Upper lobe of right lung (tissue), 1 donor: ENCODE measurements around the gene DDI1. TPM values are rescaled to one million over a fixed set of nuclear protein-coding genes. Genes with fewer than 3 reads are reported as not detected.

Experiments used
- ATAC-seq: fragments of 200-7000 bp; cut with Tn5 transposase; one replicate; pipeline ENCODE4 v1.9.1; 2020; ENCODE audit warnings: mild to moderate bottlenecking, moderate library complexity
- DNase-seq: peaks from one replicate; pipeline ENCODE4 v3.0.0-alpha.2; 2020
- H3K27ac ChIP-seq: fragments of 200-600 bp; one replicate; pipeline ENCODE4 v1.8.0; 2022
- H3K27me3 ChIP-seq: fragments of 200-600 bp; one replicate; pipeline ENCODE4 v1.8.0; 2022; ENCODE audit warnings: mild to moderate bottlenecking
- H3K36me3 ChIP-seq: fragments of 200-600 bp; one replicate; pipeline ENCODE4 v1.8.0; 2022
- H3K4me1 ChIP-seq: fragments of 200-600 bp; one replicate; pipeline ENCODE4 v1.8.0; 2022
- H3K4me3 ChIP-seq: fragments of 200-600 bp; one replicate; pipeline ENCODE4 v1.8.0; 2022; ENCODE audit warnings: mild to moderate bottlenecking
- H3K9me3 ChIP-seq: fragments of 200-600 bp; one replicate; pipeline ENCODE4 v1.8.0; 2022
- intact Hi-C: fragments of 100-400 bp; cut with DNase I; formaldehyde crosslinking; loops from one replicate; pipeline ENCODE4 v1.11.0; 2022
- total RNA-seq: library from RNA; stranded (reverse); fragmentation: NEBNext Ultra II Directional; extraction: Animal tissue kit (Norgen Biotek cat#: 25700); gene quantifications from one replicate; pipeline ENCODE4 v1.2.1, GENCODE V29; 2021
- TF ChIP-seq, protein P1 (sequence below): fragments of 200-600 bp; IDR thresholded peaks from one replicate; pipeline ENCODE4 v1.8.0; 2022; ENCODE audit warnings: antibody characterized with exemption
- donor health status: DM: no; HTN: yes; CAD: no; lungs with severe emphysema.

Gene DDI1
- total RNA-seq, 1 donor from 2014 or later: not detected

DNA sequence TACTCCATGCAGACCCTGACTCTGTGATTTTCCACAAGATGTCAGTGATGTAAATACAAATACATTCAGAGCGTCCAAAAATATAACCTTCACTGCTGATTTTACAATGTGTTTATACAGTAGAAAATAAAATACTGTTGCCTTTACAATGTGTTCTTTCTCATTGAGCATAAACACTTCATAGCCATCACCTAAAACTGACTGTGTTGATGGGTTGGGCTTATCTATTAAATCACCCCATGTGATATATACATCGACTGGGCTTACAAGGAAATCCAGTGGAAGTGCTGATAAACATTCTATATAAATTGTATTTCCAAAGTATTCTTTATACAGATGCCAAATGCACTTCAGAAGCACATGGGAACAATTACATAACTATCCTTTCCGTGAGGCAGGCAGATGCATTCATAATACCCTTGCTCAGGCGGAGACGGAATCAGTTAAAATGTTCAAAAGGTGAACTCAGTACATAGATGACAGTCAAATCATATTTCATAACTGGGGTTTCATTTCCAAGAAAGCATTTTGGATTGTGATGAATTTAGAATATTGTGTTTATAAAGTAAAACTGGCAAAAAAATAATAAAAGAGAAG lies 27.7 kb downstream of the DDI1 start:
- no peak for ATAC-seq
- Histone ChIP-seq H3K9me3 (no peaks in the 10 kb centered on the region), H3K27ac (no peak overlapping the region), H3K4me1 (no peaks in the 10 kb centered on the region), H3K27me3 (no peaks in the 10 kb centered on the region), H3K36me3 (no peaks in the 10 kb centered on the region), H3K4me3 (no peak overlapping the region)
- intact Hi-C loops: no loop called here
- TF ChIP-seq, protein P1, sequence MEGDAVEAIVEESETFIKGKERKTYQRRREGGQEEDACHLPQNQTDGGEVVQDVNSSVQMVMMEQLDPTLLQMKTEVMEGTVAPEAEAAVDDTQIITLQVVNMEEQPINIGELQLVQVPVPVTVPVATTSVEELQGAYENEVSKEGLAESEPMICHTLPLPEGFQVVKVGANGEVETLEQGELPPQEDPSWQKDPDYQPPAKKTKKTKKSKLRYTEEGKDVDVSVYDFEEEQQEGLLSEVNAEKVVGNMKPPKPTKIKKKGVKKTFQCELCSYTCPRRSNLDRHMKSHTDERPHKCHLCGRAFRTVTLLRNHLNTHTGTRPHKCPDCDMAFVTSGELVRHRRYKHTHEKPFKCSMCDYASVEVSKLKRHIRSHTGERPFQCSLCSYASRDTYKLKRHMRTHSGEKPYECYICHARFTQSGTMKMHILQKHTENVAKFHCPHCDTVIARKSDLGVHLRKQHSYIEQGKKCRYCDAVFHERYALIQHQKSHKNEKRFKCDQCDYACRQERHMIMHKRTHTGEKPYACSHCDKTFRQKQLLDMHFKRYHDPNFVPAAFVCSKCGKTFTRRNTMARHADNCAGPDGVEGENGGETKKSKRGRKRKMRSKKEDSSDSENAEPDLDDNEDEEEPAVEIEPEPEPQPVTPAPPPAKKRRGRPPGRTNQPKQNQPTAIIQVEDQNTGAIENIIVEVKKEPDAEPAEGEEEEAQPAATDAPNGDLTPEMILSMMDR: no peak
- no peak for DNase-seq

- Histone ChIP-seq H3K4me1 (no peaks in the 10 kb centered on the region), H3K27ac (no peak overlapping the region), H3K9me3 (no peaks in the 10 kb centered on the region), H3K36me3 (no peaks in the 10 kb centered on the region), H3K4me3 (no peak overlapping the region), H3K27me3 (no peaks in the 10 kb centered on the region)
- intact Hi-C loops: no loop called here
- TF ChIP-seq, protein P1: no peak
- ATAC-seq: no peak
- no peak for DNase-seq
These were observed 31.1 kb downstream of the DDI1 start for GRCh38 chr11:104067534-104067933.

DNA sequence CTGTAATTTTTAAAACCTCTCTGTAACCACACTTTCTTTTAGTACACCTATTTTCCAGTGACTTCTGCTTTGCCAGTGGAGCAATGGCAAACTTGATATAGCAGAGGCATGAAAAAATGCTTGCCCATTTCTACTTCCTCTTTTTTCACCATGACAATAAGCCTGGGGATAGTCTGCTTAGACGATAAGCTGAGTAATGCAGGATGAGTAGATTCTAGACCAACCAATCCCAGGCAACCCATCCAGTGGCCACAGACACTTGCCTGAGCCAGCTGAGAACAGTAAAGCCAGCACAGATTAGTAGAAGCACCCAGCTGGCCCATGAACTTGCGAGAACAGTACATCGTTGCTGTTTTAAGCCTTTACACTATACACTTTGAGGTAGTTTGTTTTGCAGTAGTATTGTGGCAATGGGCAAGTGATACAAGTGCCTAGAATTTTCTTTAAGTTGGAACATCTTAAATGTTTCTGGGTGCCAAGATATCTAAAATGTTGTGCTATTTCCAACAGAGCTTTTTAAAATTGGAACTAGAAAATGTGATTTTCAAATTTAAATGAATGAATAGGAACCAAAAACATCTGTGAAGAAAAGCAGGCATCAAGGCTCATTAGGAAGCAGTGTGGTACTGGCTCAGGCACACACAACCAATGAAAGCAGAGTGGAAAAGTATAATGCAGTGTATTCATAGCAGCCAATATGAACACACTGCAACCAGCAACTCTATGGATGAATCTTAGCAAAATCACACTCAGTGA lies 37.7 kb downstream of the DDI1 start:
- Histone ChIP-seq H3K4me3 (no peak overlapping the region), H3K9me3 (no peaks in the 10 kb centered on the region), H3K27ac (no peak overlapping the region), H3K27me3 (no peaks in the 10 kb centered on the region), H3K4me1 (no peaks in the 10 kb centered on the region), H3K36me3 (no peaks in the 10 kb centered on the region)
- TF ChIP-seq, protein P1: no peak
- no peak for DNase-seq
- intact Hi-C loops: no loop called here
- ATAC-seq: peak; percentile 78

GRCh38 chr11:104075091-104075490 lies 38.7 kb downstream of the DDI1 start:
- DNase-seq: no peak
- TF ChIP-seq, protein P1: no peak
- no peak for ATAC-seq
- H3K27me3 ChIP-seq: no peaks in the 10 kb centered on the region
- intact Hi-C loops: no loop called here
- H3K27ac ChIP-seq: no peak overlapping the region
- no peaks in the 10 kb centered on the region for H3K4me1 ChIP-seq
- H3K4me3 ChIP-seq: no peak overlapping the region
- no peaks in the 10 kb centered on the region for H3K9me3 ChIP-seq
- H3K36me3 ChIP-seq: no peaks in the 10 kb centered on the region

- H3K27ac ChIP-seq: no peak overlapping the region
- TF ChIP-seq, protein P1: no peak
- peak; percentile 43 for ATAC-seq
- no peak for DNase-seq
- no peaks in the 10 kb centered on the region for H3K27me3 ChIP-seq
- intact Hi-C loops: no loop called here
- no peak overlapping the region for H3K4me3 ChIP-seq
- no peaks in the 10 kb centered on the region for H3K9me3 ChIP-seq
- H3K4me1 ChIP-seq: no peaks in the 10 kb centered on the region
- H3K36me3 ChIP-seq: no peaks in the 10 kb centered on the region
These were observed 39.3 kb downstream of the DDI1 start for GRCh38 chr11:104075706-104076105.
